GM12878 (cell line): ENCODE data around the gene AIP. TPM values are rescaled to one million over a fixed set of nuclear protein-coding genes. Genes with fewer than 3 reads are reported as not detected.
A peak's percentile ranks its signal among the peaks of the same experiment; 100 is the strongest.

Experiments used
- CBX3 ChIP-seq: fragments of 200-600 bp; sonication (generic); IDR thresholded peaks from 2 replicates; pipeline ENCODE4 v1.6.1; 2016; ENCODE audit warnings: low read depth, borderline replicate concordance
- CEBPZ ChIP-seq: fragments of 150-350 bp; IDR thresholded peaks from 2 replicates; pipeline ENCODE4 v1.6.1; 2016; ENCODE audit warnings: low read depth, low read length
- CTCF ChIP-seq, 3 experiments: IDR thresholded peaks in 2 of 3; conservative IDR thresholded peaks in 1 of 3; 2 replicates each; pipeline ENCODE4 v1.5.1; 2011; ENCODE audit warnings: low read depth in 3 of 3, low read length in 3 of 3, mild to moderate bottlenecking in 3 of 3, control low read depth in 2 of 3, moderate library complexity in 2 of 3, inconsistent platforms in 1 of 3, mixed read lengths in 1 of 3; ENCODE audit not compliant: control insufficient read depth in 2 of 3, insufficient read depth in 1 of 3; ENCODE audit errors: extremely low read depth in 1 of 3
- ELK1 ChIP-seq: IDR thresholded peaks from 2 replicates; pipeline ENCODE4 v1.6.1; 2012; ENCODE audit warnings: low read depth, low read length, improper control_type of control experiment
- HDGF ChIP-seq: fragments of 450-650 bp; IDR thresholded peaks from 2 replicates; pipeline ENCODE4 v1.6.1; 2016; ENCODE audit warnings: antibody characterized with exemption
- MLLT1 ChIP-seq: fragments of 450-650 bp; IDR thresholded peaks from 2 replicates; pipeline ENCODE4 v1.6.1; 2016; ENCODE audit warnings: mild to moderate bottlenecking
- MYB ChIP-seq: fragments of 150-350 bp; IDR thresholded peaks from 2 replicates; pipeline ENCODE4 v1.6.1; 2014; ENCODE audit warnings: mild to moderate bottlenecking, low read depth, low read length, borderline replicate concordance
- RBBP5 ChIP-seq: fragments of 200-600 bp; sonication (generic); conservative IDR thresholded peaks from 2 replicates; pipeline ENCODE4 v1.6.1; 2016
- SREBF1 ChIP-seq: IDR thresholded peaks from 2 replicates; pipeline ENCODE4 v1.6.1; 2012; ENCODE audit warnings: mild to moderate bottlenecking, low read length
- TCF7 ChIP-seq: IDR thresholded peaks from 2 replicates; pipeline ENCODE4 v1.6.1; 2014; ENCODE audit warnings: antibody characterized with exemption, borderline replicate concordance
- ZBTB11 ChIP-seq: fragments of 450-650 bp; formaldehyde crosslinking; IDR thresholded peaks from 2 replicates; pipeline ENCODE4 v1.5.0; 2022; ENCODE audit warnings: mild to moderate bottlenecking, missing genetic modification characterization
- ZZZ3 ChIP-seq: IDR thresholded peaks from 2 replicates; pipeline ENCODE4 v1.6.1; 2011; ENCODE audit warnings: low read depth; ENCODE audit not compliant: control insufficient read depth, insufficient read length
- polyA plus RNA-seq, 11 experiments: library from polyadenylated mRNA; depleted of rRNA in 4 of 11; unstranded in 6 of 11; stranded (reverse) in 5 of 11; fragments of >200 nt; fragmentation: Nextera tagmentation in 4 of 11; fragmentation: Illumina TruSeq in 1 of 11; extraction: Ambion mirVana in 4 of 11; extraction: Trizol in 1 of 11; gene quantifications; 1 replicate in 1 of 11; 2 replicates in 10 of 11; pipeline versions ENCODE4 v1.2.1 to v1.2.3, GENCODE V29; 2011 to 2016; ENCODE audit warnings: inconsistent platforms in 2 of 11, missing spikeins in 2 of 11, low read depth in 1 of 11
- total RNA-seq, 4 experiments: library from RNA; depleted of rRNA in 3 of 4; stranded (reverse); fragments of >200 nt in 3 of 4; fragmentation: Illumina TruSeq in 1 of 4; extraction: Trizol in 1 of 4; gene quantifications; 2 replicates each; pipeline versions ENCODE4 v1.2.1 to v1.2.3, GENCODE V29; 2013 to 2021
- TF ChIP-seq, protein P1 (sequence below): fragments of 450-650 bp; IDR thresholded peaks from 2 replicates; pipeline ENCODE4 v1.6.1; 2017; ENCODE audit warnings: low read depth, mild to moderate bottlenecking, moderate library complexity
- TF ChIP-seq, protein P2 (sequence below): IDR thresholded peaks from 2 replicates; pipeline ENCODE4 v1.6.1; 2011; ENCODE audit warnings: low read depth, mild to moderate bottlenecking, low read length, moderate library complexity, borderline replicate concordance; ENCODE audit errors: extremely low read depth

Gene AIP
- total and polyA plus RNA-seq, 10 of the 15 experiments (the other 5 are each of a cell fraction or from before 2014, with no cell fraction given), result 12.6 to 164 (median 104) TPM

DNA sequence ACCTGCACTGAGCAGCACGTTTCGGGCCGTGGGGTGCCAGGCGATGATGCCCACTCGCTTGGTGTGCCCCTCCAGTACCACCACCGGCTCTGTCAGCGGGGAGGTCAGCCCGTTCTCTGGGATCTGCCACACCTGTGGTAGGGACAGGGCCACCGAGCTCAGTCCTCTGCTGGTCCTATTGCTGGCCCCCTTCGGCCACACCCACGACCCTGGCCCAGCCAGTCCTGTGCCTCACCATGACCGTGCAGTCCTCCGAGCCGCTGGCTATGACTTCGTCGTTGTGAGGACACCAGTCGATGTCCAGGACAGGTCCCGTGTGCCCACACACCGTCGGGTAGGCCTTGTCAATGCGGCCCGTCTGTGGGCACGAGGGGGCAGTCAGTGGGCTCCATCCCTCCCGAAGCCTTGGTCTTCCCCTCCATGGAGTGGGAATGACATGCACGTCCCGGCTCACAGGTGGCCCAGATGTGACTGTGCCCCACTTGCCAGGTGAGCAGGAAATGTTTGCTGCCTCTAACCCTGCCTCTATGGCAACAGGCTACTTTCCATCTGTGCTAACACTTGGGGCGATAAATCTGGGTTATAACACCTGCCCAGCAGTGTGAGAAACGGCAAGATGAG is 41.0 kb upstream of the AIP start (continued):
- TF ChIP-seq ELK1 (no peak), TCF7 (no peak), CTCF (IDR thresholded peaks at IDR 0.05 in 2 of 3, conservative IDR thresholded peaks at IDR 0.05 in 1 of 3; ENCODE audit: control insufficient read depth in 2 of 3, extremely low read depth in 1 of 3, insufficient read depth in 1 of 3, low read depth in 3 of 3, low read length in 3 of 3) (no peak), MYB (no peak), MLLT1 (peak; percentile 84), ZBTB11 (no peak), CBX3 (no peak), ZZZ3 (no peak), RBBP5 (no peak), HDGF (0 out of 2 replicates have a peak, but pooled peaks have one; percentile 15), CEBPZ (no peak), SREBF1 (no peak)
- TF ChIP-seq, protein P1, sequence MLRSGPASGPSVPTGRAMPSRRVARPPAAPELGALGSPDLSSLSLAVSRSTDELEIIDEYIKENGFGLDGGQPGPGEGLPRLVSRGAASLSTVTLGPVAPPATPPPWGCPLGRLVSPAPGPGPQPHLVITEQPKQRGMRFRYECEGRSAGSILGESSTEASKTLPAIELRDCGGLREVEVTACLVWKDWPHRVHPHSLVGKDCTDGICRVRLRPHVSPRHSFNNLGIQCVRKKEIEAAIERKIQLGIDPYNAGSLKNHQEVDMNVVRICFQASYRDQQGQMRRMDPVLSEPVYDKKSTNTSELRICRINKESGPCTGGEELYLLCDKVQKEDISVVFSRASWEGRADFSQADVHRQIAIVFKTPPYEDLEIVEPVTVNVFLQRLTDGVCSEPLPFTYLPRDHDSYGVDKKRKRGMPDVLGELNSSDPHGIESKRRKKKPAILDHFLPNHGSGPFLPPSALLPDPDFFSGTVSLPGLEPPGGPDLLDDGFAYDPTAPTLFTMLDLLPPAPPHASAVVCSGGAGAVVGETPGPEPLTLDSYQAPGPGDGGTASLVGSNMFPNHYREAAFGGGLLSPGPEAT, result no peak
- TF ChIP-seq, protein P2, sequence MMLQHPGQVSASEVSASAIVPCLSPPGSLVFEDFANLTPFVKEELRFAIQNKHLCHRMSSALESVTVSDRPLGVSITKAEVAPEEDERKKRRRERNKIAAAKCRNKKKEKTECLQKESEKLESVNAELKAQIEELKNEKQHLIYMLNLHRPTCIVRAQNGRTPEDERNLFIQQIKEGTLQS, result no peak
